K562 (cell line): ENCODE measurements around the gene RNU6-9. TPM values are rescaled to one million over a fixed set of nuclear protein-coding genes. Genes with fewer than 3 reads are reported as not detected.

Experiments
- BCLAF1 ChIP-seq, 2 experiments: fragments of 450-650 bp in 1 of 2; IDR thresholded peaks; 2 replicates each; pipeline ENCODE4 v1.6.1; 2011 to 2017; ENCODE audit warnings: low read depth in 2 of 2, antibody characterized with exemption in 1 of 2, borderline replicate concordance in 1 of 2, low read length in 1 of 2, mild to moderate bottlenecking in 1 of 2, mixed read lengths in 1 of 2; ENCODE audit not compliant: control insufficient read depth in 1 of 2
- DPF2 ChIP-seq: fragments of 450-650 bp; IDR thresholded peaks from 2 replicates; pipeline ENCODE4 v1.6.1; 2016
- GABPB1 ChIP-seq: sonication (generic); formaldehyde crosslinking; IDR thresholded peaks from 2 replicates; pipeline ENCODE4 v1.8.0; 2022; ENCODE audit warnings: mild to moderate bottlenecking, missing genetic modification reagents
- HDAC3 ChIP-seq: fragments of 450-650 bp; IDR thresholded peaks from 2 replicates; pipeline ENCODE4 v1.6.1; 2018; ENCODE audit warnings: borderline replicate concordance, mild to moderate bottlenecking, moderate library complexity; ENCODE audit not compliant: partially characterized antibody
- HEY1 ChIP-seq: fragments of 250-450 bp; sonication (Bioruptor Pico); IDR thresholded peaks from 2 replicates; pipeline ENCODE4 v1.5.0; 2020; ENCODE audit warnings: mild to moderate bottlenecking, moderate library complexity, borderline replicate concordance
- HOXB6 ChIP-seq: fragments of 250-450 bp; sonication (Bioruptor Pico); IDR thresholded peaks from 2 replicates; pipeline ENCODE4 v1.5.1; 2022; ENCODE audit warnings: mild to moderate bottlenecking, borderline replicate concordance
- MAX ChIP-seq: sonication (generic); formaldehyde crosslinking; IDR thresholded peaks from 2 replicates; pipeline ENCODE4 v1.9.0; 2022; ENCODE audit warnings: mild to moderate bottlenecking, missing genetic modification reagents
- NCOA1 ChIP-seq: fragments of 450-650 bp; IDR thresholded peaks from 2 replicates; pipeline ENCODE4 v1.6.1; 2016; ENCODE audit warnings: low read depth
- PCBP1 ChIP-seq: fragments of 200-400 bp; formaldehyde crosslinking; IDR thresholded peaks from 2 replicates; pipeline ENCODE4 v1.6.1; 2018; ENCODE audit warnings: mild to moderate bottlenecking, low read depth, low read length; ENCODE audit not compliant: poor library complexity, severe bottlenecking
- RBM39 ChIP-seq: fragments of 200-400 bp; formaldehyde crosslinking; optimal IDR thresholded peaks from 2 replicates; pipeline ENCODE3; 2018; ENCODE audit warnings: low read depth, low read length
- ZBTB33 ChIP-seq: sonication (generic); formaldehyde crosslinking; IDR thresholded peaks from 2 replicates; pipeline ENCODE4 v1.8.1; 2023; ENCODE audit warnings: mild to moderate bottlenecking, missing genetic modification reagents
- ZBTB9 ChIP-seq: fragments of 450-650 bp; formaldehyde crosslinking; IDR thresholded peaks from 2 replicates; pipeline ENCODE4 v1.4.0; 2020; ENCODE audit warnings: mild to moderate bottlenecking, moderate library complexity
- polyA plus RNA-seq, 8 experiments: library from polyadenylated mRNA; depleted of rRNA in 4 of 8; stranded (reverse) in 5 of 8; unstranded in 3 of 8; fragments of >200 nt; fragmentation: Nextera tagmentation in 2 of 8; fragmentation: Illumina TruSeq in 1 of 8; extraction: Ambion mirVana in 2 of 8; extraction: Trizol in 1 of 8; gene quantifications; 2 replicates each; pipeline versions ENCODE4 v1.2.1 to v1.2.3, GENCODE V29; 2011 to 2014; ENCODE audit warnings: inconsistent platforms in 1 of 8, missing spikeins in 1 of 8
- total RNA-seq, 7 experiments: library from RNA; depleted of rRNA in 6 of 7; stranded (reverse); fragments of >200 nt in 6 of 7; fragmentation: Illumina TruSeq in 2 of 7; extraction: Trizol in 2 of 7; gene quantifications; 2 replicates each; pipeline versions ENCODE4 v1.2.1 to v1.2.3, GENCODE V29; 2011 to 2021; ENCODE audit warnings: low replicate concordance in 1 of 7

Gene RNU6-9
- total and polyA plus RNA-seq, 9 of the 15 experiments (the other 6 are each of a cell fraction or from before 2014, with no cell fraction given), result not detected

- TF ChIP-seq ZBTB33 (CRISPR knock-in tag), result peak; percentile 71
- TF ChIP-seq GABPB1 (CRISPR knock-in tag), result no peak
- no peak for TF ChIP-seq BCLAF1 (IDR thresholded peaks at IDR 0.05; ENCODE audit: borderline replicate concordance in 1 of 2, control insufficient read depth in 1 of 2, low read depth in 2 of 2, low read length in 1 of 2)
- no peak for TF ChIP-seq HDAC3
- no peak for TF ChIP-seq ZBTB9 (CRISPR knock-in tag)
- no peak for TF ChIP-seq HEY1 (CRISPR knock-in tag)
- no peak for TF ChIP-seq DPF2
- TF ChIP-seq MAX, result no peak
- TF ChIP-seq HOXB6 (CRISPR knock-in tag), result no peak
- TF ChIP-seq RBM39, result no peak
- no peak for TF ChIP-seq NCOA1
- TF ChIP-seq PCBP1, result peak; percentile 44
- TF ChIP-seq, all 486 proteins: peak for 7
These were observed 26.4 kb upstream of the RNU6-9 start (continued) for GRCh38 chr19:866769-867300.
